ENCODE data around the gene ELL2.

DNA sequence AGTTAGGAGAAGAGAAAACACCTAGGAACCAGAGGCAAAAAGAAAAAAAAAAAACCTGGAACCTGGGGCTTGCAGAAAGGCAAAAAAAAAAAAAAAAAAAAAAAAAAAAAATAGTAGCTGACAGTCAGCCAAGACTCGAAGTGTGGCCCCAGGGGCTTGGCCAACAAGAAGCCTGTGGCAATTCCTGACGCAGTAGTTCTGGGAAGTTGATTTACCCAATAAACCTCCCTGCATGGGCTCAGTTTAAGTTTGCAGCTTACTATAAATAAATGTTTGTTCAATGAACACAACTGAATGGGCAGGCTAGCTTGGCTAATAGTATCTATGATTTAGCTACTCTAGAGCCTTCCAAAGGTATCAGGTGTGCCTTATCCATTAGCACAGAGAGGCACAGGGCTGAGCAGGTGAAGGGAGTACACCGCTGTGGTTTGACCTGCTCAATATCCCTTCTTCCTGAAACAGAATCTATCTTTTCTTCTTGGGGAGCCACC lies 117.9 kb downstream of the ELL2 start:
- TF ChIP-seq, protein P1, sequence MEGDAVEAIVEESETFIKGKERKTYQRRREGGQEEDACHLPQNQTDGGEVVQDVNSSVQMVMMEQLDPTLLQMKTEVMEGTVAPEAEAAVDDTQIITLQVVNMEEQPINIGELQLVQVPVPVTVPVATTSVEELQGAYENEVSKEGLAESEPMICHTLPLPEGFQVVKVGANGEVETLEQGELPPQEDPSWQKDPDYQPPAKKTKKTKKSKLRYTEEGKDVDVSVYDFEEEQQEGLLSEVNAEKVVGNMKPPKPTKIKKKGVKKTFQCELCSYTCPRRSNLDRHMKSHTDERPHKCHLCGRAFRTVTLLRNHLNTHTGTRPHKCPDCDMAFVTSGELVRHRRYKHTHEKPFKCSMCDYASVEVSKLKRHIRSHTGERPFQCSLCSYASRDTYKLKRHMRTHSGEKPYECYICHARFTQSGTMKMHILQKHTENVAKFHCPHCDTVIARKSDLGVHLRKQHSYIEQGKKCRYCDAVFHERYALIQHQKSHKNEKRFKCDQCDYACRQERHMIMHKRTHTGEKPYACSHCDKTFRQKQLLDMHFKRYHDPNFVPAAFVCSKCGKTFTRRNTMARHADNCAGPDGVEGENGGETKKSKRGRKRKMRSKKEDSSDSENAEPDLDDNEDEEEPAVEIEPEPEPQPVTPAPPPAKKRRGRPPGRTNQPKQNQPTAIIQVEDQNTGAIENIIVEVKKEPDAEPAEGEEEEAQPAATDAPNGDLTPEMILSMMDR (optimal IDR thresholded peaks at IDR 0.05 in 1 of 3, IDR thresholded peaks at IDR 0.05 in 1 of 3, conservative IDR thresholded peaks at IDR 0.05 in 1 of 3; ENCODE audit: extremely low read depth in 1 of 3, insufficient read depth in 2 of 3, low read length in 3 of 3), result no peak
- no peak for TF ChIP-seq EZH2 (IDR thresholded peaks at IDR 0.05; ENCODE audit: low read length)
